Progenitor cell of endocrine pancreas (in vitro differentiated cells): ENCODE results near the gene VSIR. TPM values are rescaled to one million over a fixed set of nuclear protein-coding genes. Genes with fewer than 3 reads are reported as not detected.

Experiments used
- DNase-seq: peaks from one replicate; pipeline ENCODE4 v3.0.0; 2021; ENCODE audit warnings: low spot score; ENCODE audit not compliant: unreplicated experiment
- H3K27ac Mint-ChIP-seq: 2 replicates; pipeline ENCODE4 v1.8.0; 2021; ENCODE audit warnings: mild to moderate bottlenecking, moderate library complexity, mixed read lengths
- H3K27me3 Mint-ChIP-seq: 2 replicates; pipeline ENCODE4 v1.8.0; 2021; ENCODE audit warnings: mixed read lengths
- H3K36me3 Mint-ChIP-seq: 2 replicates; pipeline ENCODE4 v1.8.0; 2022; ENCODE audit warnings: mixed read lengths; ENCODE audit not compliant: insufficient read depth
- H3K4me1 Mint-ChIP-seq: 2 replicates; pipeline ENCODE4 v1.8.0; 2021; ENCODE audit warnings: low read depth, mixed read lengths
- H3K4me3 Mint-ChIP-seq: 2 replicates; pipeline ENCODE4 v1.8.0; 2021; ENCODE audit warnings: low read depth, mild to moderate bottlenecking, moderate library complexity, mixed read lengths
- H3K9me3 Mint-ChIP-seq: 2 replicates; pipeline ENCODE4 v1.8.0; 2021; ENCODE audit warnings: low read depth, mixed read lengths
- microRNA-seq: library from miRNA; unstranded; fragments of <30 nt; microRNA quantifications from one replicate; pipeline ENCODE4 v1.1.0, GENCODE V29; 2020; ENCODE audit warnings: borderline number of aligned reads; ENCODE audit not compliant: unreplicated experiment
- total RNA-seq: library from RNA; stranded (reverse); gene quantifications from 2 replicates; pipeline ENCODE4 v1.2.1, GENCODE V29; 2021
- TF ChIP-seq, protein P1 (sequence below): fragments of 200-600 bp; sonication (generic); IDR thresholded peaks from one replicate; pipeline ENCODE4 v1.5.0; 2021; ENCODE audit warnings: antibody characterized with exemption, mild to moderate bottlenecking; ENCODE audit not compliant: unreplicated experiment

VSIR gene
- total RNA-seq, 1 donor from 2014 or later: 2.6 TPM

DNA sequence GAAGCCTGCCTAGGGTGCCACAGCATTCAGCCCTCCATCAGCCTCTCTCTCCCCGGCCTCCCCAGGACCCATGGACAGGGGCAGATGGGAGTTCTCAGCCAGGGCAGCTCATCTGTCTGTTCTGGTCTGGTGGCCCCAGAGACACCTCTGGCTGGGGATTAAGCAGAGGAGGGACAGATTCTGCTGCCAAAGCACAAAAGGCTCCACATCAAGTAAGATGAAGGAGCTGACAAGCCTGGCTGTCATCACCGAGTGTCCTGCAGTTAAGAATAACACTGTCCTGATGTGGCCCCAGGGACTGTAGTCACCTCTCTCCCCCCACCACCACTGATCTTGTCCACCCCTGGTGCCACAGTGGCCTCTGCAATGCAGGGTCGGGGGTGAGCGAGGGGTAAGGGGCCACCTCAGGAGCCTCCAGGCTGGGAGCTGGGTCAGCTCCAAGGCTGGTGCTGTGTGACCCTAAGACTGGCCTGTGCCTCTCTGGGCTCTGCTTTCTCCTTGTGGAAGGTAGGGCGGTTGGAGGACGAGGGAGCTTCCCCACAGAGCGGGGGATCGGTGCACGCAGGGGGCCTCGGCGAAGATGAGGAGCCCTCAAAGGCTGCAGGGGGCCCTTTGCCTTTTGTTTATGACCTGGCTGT lies 72.5 kb downstream of the VSIR start:
- DNase-seq: no peak
- H3K27me3 Mint-ChIP-seq: peaks cover 9% of the 10 kb centered on the region
- H3K36me3 Mint-ChIP-seq: no peaks in the 10 kb centered on the region
- H3K27ac Mint-ChIP-seq: no peak overlapping the region
- no peaks in the 10 kb centered on the region for H3K9me3 Mint-ChIP-seq
- no peak overlapping the region for H3K4me3 Mint-ChIP-seq
- no peaks in the 10 kb centered on the region for H3K4me1 Mint-ChIP-seq
- TF ChIP-seq, protein P1, sequence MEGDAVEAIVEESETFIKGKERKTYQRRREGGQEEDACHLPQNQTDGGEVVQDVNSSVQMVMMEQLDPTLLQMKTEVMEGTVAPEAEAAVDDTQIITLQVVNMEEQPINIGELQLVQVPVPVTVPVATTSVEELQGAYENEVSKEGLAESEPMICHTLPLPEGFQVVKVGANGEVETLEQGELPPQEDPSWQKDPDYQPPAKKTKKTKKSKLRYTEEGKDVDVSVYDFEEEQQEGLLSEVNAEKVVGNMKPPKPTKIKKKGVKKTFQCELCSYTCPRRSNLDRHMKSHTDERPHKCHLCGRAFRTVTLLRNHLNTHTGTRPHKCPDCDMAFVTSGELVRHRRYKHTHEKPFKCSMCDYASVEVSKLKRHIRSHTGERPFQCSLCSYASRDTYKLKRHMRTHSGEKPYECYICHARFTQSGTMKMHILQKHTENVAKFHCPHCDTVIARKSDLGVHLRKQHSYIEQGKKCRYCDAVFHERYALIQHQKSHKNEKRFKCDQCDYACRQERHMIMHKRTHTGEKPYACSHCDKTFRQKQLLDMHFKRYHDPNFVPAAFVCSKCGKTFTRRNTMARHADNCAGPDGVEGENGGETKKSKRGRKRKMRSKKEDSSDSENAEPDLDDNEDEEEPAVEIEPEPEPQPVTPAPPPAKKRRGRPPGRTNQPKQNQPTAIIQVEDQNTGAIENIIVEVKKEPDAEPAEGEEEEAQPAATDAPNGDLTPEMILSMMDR: no peak

DNA sequence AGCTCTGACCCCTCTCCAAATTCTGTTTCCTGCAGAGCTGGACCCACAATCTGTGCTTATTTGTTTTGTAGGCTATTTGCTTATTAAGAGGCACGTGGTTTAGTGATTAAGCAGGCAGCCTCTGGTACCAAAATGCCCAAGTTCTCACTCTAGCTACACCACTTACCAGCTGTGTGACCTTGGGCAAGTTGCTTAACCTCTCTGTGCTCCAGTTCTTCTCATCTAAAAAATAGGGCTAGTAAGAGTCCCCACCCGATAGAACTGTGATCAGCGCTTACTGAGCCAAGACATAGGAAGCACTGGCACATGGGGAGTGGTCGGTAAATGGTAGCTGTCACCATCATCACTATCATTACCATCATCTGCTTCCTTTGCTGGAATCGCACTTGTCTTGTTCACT lies 74.6 kb downstream of the VSIR start:
- H3K27ac Mint-ChIP-seq: no peak overlapping the region
- H3K36me3 Mint-ChIP-seq: no peaks in the 10 kb centered on the region
- H3K27me3 Mint-ChIP-seq: peaks cover 12% of the 10 kb centered on the region
- H3K4me1 Mint-ChIP-seq: no peaks in the 10 kb centered on the region
- no peak for DNase-seq
- no peak overlapping the region for H3K4me3 Mint-ChIP-seq
- no peaks in the 10 kb centered on the region for H3K9me3 Mint-ChIP-seq
- TF ChIP-seq, protein P1: no peak

DNA sequence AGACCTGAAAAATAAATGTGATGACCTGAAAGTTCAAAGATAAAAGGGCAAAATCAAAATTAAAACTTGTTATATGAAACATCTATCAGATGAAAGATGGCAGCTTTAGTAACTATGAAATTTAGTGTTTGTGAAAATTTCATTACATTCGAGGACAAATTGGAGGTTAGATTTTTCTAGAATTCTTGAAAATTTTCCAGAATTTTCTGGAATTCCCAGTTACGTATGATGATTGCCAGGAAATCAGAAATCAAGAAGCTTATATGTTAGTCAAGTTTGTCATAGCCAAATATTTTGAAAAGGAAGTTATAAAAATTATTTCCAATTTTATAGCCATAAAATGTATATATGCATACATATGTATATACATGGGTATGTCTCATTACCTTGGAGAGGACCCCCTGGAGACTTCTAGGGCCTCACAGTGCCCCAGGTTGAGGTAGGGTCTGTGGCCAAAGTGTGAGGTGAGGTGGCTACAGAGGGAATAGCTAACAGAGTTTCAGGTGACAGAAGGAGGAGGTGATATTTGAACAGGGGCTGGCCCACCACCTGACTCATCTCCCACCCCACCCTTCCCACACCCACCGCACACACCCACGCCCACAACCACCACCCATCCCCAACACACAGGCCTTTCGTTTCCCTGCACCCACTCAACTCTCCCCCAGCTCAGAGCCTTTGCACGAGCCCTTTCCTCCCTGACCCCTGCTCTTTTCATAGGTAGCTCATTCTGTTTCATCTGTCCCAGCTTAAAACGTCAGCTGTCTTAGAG lies 75.2 kb downstream of the VSIR start:
- Mint-ChIP-seq H3K36me3 (no peaks in the 10 kb centered on the region), H3K9me3 (no peaks in the 10 kb centered on the region), H3K27ac (no peak overlapping the region), H3K4me1 (no peaks in the 10 kb centered on the region), H3K27me3 (peaks cover 13% of the 10 kb centered on the region), H3K4me3 (no peak overlapping the region)
- TF ChIP-seq, protein P1: no peak
- DNase-seq: no peak

Small RNAs within 50 kb of the gene (microRNA-seq; reads per million reads assigned to microRNA genes)
- not detected for gene MIR7152

Other genes with a start within 250 kb of the VSIR start
- 0.07 TPM in 1 of 2 replicates, not detected in the other for gene C10orf105, start 53.7 kb downstream of the VSIR start, total RNA-seq
- gene PSAP, start 77.7 kb upstream of the VSIR start, total RNA-seq: 510 and 538 TPM in 2 replicates
- 12.9 and 14.1 TPM in 2 replicates for gene CHST3, start 190.9 kb upstream of the VSIR start, total RNA-seq